GM21723 (cell line): Measurements from ENCODE around the gene PLEKHM3.

ENCODE experiments used
- ATAC-seq: cut with Tn5 transposase; IDR thresholded peaks from one replicate; pipeline ENCODE4 v1.9.1; 2021; ENCODE audit warnings: mild to moderate bottlenecking, moderate library complexity; ENCODE audit not compliant: unreplicated experiment

Gene PLEKHM3

DNA sequence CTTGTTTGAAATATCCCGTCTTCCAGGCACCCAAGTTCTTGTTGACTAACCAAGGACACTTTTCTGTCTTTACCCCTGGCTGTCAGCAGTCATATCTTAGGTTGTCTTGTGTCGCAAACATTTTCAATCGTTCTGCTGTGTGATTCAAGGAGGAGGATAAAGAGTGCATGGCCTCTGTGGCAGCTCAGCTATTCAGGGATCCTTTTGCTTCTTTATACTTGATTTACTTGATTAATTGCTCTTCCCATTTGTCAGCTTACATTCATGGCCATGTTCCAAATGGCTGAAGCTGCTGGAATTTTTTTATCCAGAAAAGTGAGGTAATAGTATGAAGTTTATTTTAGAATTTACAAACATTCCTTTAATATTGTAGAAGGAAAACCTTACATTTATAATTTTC lies 158.3 kb downstream of the PLEKHM3 start:
- no peak for ATAC-seq

DNA sequence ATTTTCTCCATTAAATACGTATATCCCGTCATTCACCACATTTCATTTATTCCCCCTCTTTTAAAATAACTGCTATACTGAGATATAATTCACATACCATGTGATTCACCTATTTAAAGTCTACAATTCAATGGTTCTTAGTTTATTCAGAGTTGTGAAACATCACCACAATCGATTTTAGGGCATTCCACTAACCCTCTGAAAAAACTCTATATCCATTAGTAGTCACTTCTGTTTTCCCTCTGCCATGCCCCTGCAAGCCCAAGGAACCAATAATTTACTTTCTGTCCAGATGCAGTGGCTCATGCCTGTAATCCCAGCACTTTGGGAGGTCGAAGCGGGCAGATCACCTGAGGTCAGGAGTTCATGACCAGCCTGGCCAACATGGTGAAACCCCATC lies 160.1 kb downstream of the PLEKHM3 start:
- ATAC-seq = no peak

DNA sequence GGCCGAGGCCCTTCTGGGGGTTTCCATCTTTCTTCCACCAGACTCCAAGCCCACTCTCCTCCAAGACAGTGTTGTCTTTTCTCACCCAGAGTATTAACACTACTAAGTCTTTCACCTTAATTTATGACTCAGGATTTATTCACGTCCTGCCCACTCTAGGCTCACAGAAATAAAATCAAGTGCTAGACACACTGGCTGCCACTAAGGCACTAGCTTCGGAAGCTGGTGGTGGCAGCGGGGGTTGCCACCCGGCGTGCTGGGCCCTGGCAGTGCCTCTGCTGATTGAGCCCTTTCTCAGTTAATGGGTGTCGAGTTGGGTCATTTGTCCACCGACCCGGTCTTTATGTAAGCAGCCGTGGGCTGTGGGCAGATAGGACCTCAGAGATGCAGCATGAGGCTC lies 162.0 kb downstream of the PLEKHM3 start:
- ATAC-seq = no peak

DNA sequence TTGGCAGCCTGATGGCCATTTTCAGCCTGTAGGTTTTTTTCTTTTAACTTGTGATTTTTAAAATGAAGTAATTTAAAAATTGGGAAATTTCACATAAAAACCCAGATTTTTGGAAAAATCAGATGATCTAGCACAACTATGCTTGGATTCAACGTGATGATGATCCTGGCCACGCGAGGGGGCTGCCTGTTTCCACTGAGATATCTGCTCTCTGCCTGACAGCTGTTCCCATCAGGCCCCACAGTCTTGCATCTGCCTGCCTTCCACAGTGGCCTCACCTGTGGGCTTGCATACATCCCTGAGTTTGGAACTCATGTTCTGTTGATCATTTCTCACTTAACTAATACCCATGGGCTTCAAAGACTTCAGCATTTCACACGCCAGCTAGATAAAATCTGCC lies 163.5 kb downstream of the PLEKHM3 start:
- no peak for ATAC-seq

DNA sequence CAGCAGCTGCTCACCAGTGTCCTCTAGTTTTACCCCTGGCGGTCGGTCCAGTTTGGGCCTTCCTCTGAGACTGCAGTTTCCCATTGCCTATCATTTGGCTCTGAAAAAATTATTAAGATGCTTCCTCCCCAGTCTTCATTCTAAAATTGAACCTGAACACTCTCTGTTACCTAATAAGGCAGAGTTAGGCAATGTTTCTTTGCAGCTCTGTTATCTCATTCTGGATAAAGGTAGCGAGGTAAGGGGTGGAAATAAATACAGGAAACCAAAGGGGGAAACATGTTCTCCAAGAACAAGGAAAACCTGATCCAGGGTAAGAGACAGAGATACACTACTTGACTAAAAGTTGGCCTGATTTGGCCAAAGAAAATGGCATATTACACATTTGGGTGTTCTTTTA lies 164.6 kb downstream of the PLEKHM3 start:
- ATAC-seq = no peak

DNA sequence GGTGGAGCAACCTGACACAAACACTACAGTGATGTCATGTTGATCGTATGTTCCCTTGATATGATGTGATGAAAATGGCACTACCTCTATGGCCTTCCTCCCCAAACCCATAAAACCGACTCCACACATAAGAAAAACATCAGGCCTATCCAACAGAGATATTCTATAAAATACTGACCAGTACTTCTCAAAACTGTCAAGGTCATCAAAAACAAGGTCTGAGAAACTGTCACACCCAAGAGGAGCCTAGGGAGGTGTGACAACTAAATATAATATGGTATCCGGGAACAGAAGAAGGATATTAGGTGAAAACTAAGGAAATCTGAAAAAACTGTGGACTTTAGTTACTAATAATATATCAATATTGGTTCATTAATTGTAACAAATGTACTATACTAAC lies 169.7 kb downstream of the PLEKHM3 start:
- no peak for ATAC-seq

DNA sequence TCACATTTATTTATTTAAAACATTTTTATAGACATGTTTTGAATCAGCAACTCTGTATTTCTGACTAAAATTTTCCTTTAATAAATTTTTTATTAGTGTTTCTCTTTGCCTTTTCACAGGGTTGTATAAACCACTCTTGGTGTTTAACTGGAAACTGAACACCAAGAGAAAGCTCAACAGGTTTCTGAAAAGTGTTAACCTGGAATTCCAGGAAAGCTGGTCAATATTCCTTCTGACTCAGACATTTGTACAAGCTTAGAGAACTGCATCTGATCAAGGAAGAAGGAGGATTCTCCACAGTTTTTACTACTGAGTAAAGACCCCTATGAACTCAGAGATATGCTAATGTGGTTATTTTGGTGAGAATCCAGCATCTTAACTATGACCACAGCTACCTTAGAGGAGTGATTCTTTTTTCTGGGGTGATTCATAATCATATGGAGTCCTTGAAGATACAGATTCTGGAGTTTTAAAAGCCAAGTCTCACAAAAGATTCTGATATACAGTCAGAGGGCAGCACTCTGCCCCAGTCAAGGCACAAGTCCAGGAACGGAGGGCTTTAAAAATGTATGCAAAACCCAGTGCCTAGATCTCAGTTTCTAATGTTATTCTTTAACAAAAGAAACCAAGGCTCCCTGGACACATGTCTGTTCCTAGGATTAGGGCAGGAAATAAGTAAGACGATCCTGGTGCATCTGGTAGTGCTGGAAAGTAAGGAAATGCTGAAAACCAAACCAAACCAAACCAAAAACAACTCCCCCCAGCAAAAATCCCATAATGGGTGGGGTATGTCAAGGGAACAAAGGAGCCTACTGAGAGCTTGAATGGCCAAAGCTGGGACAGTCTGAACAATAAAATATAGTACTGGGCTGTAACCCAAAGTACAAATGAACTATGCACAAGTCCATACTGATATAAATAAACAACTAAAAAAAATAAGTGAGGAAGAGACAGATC lies 170.6 kb downstream of the PLEKHM3 start:
- ATAC-seq = no peak

DNA sequence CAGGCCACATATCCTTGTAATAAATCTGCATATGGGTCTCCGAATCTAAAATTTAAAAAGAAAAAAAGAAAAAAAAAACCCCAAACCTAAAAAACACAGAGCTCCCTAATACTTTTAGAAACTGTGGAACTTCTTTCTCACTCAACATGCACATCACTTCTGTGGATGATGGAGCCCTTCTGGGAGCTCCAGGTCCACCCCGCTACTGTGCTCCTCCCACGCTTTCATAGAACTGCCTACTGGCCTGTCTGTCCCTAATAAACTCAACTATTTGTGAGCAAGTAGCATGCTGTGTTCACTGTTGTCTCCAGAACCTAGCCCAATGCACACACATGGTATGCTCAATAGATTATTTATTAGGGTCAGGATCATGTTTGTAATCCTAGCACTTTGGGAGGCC lies 172.5 kb downstream of the PLEKHM3 start:
- no peak for ATAC-seq

DNA sequence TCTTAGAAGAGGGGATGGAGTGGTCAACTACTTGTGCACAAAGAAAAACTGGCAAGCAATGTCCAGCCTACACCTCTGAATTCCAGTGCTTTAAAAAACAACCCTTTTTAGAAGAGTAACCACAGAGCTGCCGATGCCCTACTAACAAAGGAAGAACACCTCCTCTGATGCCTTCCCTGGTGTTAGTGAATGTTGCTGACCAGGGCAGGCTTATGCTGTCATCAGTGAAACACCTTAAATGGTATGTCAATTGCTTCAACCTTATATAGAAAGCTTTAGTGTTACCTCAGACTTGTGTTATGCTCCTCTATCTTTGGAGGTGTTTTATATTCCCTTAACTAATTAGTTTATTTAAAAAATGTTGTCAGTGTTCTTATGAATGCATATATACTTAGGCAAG lies 175.9 kb downstream of the PLEKHM3 start:
- ATAC-seq = no peak

DNA sequence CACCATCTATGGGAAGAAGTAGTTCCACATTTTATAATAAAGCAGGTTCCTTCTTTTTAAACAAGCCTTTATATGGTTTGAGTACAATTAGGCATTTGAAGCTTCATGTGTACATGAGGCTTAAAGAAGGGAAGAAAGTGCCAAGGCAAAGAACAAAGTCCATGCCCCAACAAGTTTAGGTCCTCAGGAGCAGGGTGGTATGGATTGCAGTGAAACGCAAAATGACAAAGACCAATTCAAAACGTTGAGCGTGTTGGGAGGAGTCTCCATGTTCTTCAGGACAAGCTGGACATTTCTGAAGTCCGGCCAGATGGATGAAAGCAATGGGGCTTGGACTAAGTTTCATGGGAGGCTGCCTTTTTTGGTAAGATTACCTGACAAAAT lies 176.8 kb downstream of the PLEKHM3 start:
- ATAC-seq = no peak

DNA sequence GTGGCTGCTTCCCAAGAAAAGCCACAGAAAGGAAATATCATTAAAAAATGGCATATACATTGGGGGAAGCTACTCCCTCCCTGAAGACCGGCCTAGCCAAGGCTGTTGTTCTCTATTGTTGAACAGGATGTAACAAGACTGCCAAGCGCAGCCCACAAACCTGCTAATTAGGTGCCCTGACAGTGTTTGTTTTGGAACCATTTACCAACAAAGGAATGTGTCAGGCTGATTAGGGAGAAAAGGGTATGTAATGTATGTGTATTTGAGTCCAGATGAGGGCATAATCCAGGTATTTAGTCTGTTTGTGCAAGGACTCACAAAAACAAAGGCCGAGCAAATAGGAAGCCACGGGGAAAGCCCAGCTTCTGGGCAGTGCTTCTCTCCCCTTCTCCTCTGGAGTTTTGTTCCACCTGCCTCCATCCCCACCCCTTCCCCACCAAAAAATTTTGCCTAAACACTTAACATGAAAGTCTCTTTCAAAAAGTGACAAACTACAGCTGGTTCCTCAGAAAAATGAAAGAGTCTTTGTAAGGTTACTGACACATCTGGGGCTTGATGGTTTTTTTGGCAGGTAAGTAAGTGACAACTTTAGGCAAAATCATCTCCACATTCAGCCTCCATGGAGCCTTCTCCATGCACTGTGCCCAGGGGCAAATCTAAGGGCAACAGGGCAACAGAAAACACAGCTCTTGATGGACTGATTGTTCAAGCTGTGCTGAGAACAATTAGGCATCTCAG lies 177.4 kb downstream of the PLEKHM3 start:
- no peak for ATAC-seq

DNA sequence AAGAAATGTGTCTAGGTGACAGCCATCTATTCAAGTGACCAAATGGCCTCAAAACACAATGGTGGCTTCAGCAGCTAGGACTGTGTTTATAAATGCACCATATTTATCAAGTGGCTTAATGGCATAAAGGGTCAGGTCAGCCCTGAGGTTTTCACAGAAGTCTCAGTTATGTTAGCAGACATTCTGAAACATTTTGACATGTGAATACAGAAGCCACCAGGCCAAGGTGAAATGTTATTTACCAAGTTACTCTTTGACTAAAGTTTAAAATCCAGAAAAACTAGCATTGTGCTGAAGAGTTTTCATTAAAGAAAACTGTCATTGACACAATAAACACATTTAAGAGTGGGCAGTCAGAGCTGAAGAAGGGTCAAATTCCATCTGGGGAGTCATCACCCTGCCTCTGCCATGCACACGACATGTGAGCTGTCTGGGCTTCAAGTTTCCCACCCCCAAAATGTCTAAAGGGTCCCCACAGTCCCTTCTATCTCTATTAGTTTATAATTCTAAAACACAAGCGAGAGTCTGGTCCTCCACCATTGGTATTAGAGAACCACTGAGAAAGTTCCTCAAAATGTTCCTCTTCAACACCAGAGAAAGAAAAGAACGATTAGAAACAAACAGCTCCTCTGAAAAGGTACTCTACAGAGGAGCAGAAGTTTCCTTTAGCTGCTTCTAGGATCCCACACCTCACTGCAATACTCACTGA lies 178.1 kb downstream of the PLEKHM3 start:
- no peak for ATAC-seq

DNA sequence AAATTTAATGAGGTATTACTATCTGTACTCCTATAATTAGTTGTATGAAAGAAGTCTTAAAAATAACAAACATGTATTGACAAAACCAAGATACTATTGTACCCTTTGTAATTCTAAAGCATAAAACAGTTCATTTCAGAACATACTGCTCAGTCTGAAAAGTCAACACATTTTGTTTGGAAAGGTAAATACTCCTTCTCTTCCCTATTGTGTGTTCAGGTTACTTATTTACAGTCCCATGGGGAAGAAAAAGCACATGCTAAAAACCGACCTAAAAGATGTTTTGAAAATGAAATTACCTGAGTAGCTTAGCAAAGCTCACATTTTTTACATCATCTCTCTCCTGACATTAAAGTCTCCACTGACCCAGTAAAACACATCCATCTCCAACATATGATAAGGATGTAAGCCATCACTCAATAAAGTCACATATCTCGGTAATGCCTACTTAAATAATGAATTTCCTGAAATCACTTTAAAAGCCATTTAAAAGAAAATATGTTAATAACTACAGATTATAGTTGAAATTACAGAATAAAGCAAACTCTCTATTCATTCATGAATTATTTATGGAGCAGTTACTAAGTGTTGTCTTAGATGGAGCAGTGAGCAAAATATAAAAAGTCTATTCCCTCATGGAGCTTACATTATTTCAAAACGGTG lies 180.0 kb downstream of the PLEKHM3 start:
- no peak for ATAC-seq

DNA sequence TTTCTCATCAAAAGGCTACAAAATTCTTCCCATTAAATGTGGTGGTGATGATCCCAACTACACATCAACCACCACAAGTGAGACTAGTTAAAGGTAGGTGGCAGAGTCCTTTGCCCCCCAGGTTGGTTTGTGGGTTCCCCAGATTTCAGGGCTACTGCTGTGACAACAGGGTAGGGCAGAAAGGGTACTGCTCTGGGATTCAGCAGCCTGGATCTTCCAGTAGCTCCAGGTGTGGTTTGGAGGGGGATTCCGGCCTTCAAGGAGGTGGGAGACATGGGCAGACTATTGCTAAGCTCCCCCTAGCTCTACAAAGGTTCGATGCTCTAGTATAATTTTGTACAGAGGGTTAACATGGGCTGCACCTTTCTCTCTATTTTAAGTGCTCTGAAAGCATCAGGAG lies 180.7 kb downstream of the PLEKHM3 start:
- no peak for ATAC-seq

DNA sequence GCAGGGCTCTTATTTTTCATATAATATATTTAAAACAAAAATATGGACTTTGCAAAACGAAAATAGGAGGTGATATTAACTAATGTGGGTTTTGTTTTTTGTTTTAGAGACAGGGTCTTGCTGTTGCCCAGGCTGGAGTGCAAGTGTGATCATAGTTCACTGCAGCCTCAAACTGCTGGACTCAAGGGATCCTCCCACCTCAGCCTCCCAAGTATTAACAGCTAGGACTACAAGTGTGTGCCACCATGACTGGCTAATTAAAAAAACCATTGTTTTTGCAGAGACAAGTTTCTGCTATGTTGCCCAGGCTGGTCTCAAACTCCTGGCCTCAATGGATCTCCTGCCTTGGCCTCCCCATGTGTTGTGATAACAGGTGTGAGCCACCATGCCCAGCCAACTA lies 185.2 kb downstream of the PLEKHM3 start:
- ATAC-seq = no peak

DNA sequence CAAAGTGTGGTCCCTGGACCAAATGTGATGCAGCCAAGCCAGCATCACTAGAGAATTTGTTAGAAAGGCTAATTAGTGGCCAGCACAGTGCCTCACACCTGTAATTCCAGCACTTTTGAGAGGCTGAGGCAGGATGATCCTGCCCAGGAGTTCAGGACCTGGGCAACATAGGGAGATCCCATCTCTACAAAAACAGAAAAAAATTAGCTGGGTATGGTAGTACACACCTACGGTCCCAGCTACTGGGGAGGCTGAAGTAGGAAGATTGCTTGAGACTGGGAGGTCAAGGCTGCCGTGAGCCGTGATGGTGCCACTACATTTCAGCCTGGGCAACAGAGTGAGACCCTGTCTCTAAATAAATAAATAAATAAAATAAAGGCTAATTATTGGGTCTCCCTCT lies 185.8 kb downstream of the PLEKHM3 start:
- no peak for ATAC-seq

DNA sequence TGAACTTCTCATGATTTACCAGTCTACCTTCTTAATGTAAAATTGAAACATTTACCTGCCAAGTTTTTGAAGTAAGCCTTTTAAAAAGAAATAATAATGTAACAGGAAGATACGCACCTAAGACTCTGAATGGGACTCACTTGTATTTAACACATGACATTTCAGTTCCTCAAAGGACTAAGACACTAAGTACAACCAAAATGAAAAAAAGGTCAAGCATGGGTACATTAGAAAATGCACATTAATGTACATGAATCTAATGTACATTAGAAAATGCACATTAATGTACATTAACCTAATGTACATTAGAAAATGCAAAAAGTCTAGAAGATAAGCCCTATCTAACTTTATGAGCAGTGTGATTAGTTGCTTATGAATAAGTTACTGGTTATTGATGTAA lies 186.3 kb downstream of the PLEKHM3 start:
- ATAC-seq = no peak

DNA sequence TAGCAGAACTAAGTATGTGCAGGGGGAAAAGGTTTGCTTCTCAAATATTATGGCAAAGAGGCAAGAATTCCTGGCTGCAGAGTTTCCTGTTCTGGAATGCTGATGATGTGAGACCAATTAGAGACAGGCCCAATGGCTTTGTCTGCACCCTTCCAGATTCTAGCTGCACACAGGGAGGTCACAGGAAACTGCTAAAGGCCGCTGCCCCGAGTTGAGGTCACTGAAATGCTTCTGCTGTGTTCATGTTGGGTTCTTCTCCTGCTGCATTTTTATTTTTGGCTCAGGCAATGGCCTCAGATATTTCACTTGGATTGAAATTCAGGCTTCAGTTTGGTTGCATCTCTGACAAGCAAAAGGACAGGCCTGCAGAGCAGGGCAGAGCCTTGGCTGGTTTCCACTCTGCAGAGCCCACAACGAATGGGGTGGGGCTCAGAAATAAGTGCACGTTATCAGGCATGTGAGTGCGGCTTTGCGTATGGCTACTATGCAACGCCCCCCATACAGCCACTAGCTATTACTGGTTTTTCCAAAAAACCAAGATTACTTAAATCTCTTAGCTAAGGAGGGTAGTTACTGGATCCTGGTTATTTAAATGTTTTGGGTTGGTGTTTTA lies 188.7 kb downstream of the PLEKHM3 start:
- no peak for ATAC-seq

DNA sequence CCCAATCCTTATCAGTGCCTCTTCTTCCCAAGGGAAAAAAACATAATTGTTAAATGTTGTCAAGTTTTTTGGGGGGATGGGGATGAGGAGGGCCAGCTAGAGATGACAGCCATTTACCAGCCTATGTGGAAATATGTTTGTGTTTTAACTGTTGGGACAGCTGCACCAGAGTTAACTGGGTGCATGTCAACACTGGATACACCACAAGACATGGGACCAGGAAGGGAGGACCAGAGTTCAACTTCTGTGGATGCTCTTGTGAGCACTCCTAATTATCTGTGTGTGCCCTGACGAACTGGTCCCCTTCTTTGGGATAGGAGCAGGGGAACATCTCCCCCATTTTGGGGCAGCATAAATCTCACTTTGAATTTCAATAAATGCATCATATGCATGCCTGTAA lies 189.5 kb downstream of the PLEKHM3 start:
- no peak for ATAC-seq

DNA sequence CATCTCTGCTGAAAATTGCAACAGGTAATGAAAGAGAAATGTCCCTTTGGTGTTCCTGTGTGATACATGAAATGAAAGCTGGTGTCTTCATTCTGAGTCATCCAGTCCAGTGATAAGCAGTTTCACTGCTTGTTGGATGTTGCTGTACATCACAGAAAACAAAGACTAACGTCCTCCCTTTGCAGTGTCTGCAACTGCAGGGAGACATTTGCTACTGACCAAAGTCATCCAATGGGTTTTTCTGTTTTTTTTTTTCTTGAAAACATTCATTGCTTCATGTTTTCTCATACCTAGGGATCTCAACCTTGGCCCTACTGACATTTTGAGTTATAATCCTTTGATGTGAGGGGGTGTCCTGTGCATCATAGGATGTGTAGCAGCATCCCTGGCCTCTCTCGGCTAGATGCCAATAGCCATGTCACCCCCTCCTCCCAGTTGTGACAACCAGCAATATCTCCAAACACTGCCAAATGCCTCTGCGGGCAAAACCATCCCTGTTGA lies 192.0 kb downstream of the PLEKHM3 start:
- ATAC-seq = peak; percentile 95
